ENCODE data around the gene CACNG1.

The CACNG1 gene

GRCh38 chr17:67051155-67051538, 6.8 kb downstream of the CACNG1 start:
- H3K4me3 ChIP-seq (ENCODE audit: low read depth, low read length), result no peak overlapping the region
- DNase-seq (ENCODE audit: low read depth), result no peak
- TF ChIP-seq MAX (IDR thresholded peaks at IDR 0.05; ENCODE audit: low read depth, low read length), result no peak
- no peak for TF ChIP-seq MYC (IDR thresholded peaks at IDR 0.05; ENCODE audit: low read depth, low read length)
- TF ChIP-seq POLR2A (IDR thresholded peaks at IDR 0.05; ENCODE audit: extremely low read depth, insufficient read length), result no peak
- TF ChIP-seq CTCF (IDR thresholded peaks at IDR 0.05; ENCODE audit: low read depth, low read length), result no peak

DNA sequence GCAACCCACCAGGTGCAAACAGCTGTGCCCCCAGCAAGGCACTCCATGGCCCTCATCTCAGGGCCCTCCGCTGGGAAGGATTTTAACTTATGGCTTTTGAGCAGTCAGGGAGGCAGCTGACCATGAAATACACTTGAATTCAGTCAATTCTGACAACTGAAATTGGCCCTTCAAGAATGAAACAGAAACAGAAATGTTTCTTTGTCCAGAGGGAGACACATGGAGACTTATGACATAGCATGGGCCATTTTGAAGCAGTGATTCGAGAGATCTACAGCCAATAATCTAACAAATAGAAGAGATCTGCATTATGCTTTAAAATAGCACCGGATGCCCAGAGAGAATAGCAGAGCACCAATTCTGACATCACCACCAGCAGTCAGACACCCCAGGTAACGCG, 7.5 kb downstream of the CACNG1 start:
- TF ChIP-seq POLR2A (IDR thresholded peaks at IDR 0.05; ENCODE audit: extremely low read depth, insufficient read length) (no peak), MAX (IDR thresholded peaks at IDR 0.05; ENCODE audit: low read depth, low read length) (no peak), MYC (IDR thresholded peaks at IDR 0.05; ENCODE audit: low read depth, low read length) (no peak), CTCF (IDR thresholded peaks at IDR 0.05; ENCODE audit: low read depth, low read length) (no peak)
- no peak overlapping the region for H3K4me3 ChIP-seq (ENCODE audit: low read depth, low read length)
- no peak for DNase-seq (ENCODE audit: low read depth)

DNA sequence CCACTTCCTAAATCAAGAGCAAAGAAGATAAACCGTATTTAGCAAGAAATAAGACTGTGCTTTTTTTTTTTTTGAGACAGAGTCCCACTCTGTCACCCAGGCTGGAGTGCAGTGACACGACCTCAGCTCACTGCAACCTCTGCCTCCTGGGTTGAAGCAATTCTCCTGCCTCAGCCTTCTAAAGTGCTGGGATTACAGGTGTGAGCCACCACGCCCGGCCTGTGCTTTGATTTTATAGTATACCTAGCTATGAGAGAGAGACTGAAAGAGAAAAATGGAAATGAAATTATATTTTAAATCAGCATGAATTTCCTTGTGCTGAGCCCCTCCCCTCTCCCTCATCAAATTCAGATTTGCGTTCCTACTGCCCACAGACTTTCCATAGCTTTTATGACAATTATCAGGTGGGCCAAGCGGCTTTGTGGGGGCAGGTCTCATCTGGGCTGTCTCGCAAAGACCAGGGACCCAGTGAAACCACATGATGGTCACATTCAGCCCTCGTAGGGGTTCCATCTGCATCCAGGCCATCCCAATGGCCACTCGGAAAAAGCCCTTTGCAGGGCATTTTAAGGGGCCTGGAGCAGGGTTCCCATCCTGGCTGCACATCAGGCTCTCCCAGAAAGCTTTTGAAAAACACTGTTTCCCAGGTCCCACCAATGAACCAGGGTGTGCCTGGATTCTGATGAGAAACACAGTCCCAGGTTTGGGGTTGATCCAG, 8.5 kb downstream of the CACNG1 start:
- no peak overlapping the region for H3K4me3 ChIP-seq (ENCODE audit: low read depth, low read length)
- no peak for DNase-seq (ENCODE audit: low read depth)
- no peak for TF ChIP-seq MAX (IDR thresholded peaks at IDR 0.05; ENCODE audit: low read depth, low read length)
- TF ChIP-seq POLR2A (IDR thresholded peaks at IDR 0.05; ENCODE audit: extremely low read depth, insufficient read length), result no peak
- no peak for TF ChIP-seq MYC (IDR thresholded peaks at IDR 0.05; ENCODE audit: low read depth, low read length)
- TF ChIP-seq CTCF (IDR thresholded peaks at IDR 0.05; ENCODE audit: low read depth, low read length), result no peak

DNA sequence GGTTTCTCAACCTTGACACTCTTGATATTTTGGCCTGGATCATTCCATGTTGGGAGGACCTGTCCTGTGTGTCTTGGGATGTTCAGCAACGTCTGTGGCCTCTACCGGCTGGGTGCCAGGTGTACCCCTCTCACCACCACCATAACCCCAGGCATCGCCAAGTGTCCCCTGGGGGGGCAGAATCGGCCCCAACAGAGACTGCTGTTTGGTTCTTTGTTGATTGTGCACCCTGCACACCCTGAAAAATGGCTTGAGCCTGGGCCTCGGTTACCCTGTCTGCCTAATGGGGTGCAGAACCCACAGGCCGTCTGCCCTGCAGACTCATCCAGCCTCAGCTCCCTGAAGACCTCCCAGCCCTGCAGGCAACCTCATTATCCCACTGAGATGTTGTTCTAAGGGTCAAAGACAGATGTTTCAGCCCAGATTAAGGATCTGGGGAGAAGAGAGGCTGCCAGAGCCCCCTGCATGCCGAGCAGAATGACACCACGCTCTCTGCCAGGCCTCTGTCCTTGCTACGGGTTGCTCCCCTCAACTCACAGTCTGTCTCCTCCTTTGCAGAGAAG, 9.2 kb downstream of the CACNG1 start:
- no peak for DNase-seq (ENCODE audit: low read depth)
- TF ChIP-seq CTCF (IDR thresholded peaks at IDR 0.05; ENCODE audit: low read depth, low read length), result no peak
- TF ChIP-seq MAX (IDR thresholded peaks at IDR 0.05; ENCODE audit: low read depth, low read length), result no peak
- TF ChIP-seq POLR2A (IDR thresholded peaks at IDR 0.05; ENCODE audit: extremely low read depth, insufficient read length), result no peak
- no peak for TF ChIP-seq MYC (IDR thresholded peaks at IDR 0.05; ENCODE audit: low read depth, low read length)
- no peak overlapping the region for H3K4me3 ChIP-seq (ENCODE audit: low read depth, low read length)

DNA sequence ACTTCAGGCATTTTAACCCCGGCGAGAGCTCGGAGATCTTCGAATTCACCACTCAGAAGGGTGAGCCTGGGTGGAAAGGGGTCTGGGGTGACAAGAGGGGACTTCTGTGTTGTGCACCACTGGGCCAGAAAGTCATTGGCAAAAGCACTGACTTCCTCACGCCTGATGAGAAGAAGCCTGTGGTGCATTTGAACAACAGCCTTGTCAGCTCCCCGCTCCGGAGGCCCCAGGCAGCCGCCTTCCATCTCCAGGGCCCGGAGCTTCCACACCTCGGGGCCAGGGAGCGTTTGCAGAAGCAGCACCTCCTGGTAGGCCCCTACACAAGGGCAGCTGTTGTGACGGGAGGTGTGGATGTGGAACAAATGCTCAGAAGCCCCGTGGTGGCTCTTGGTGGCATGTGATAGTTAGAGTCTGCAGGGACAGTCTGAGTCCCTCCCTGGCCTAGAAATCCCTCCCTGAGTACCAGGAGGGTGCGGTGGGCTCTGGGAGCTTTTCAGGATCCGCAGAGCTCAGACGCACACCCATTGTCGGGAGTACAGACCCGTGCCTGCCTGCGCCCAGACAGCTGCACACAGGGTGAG, 9.7 kb downstream of the CACNG1 start:
- TF ChIP-seq POLR2A (IDR thresholded peaks at IDR 0.05; ENCODE audit: extremely low read depth, insufficient read length), result no peak
- TF ChIP-seq MAX (IDR thresholded peaks at IDR 0.05; ENCODE audit: low read depth, low read length), result no peak
- TF ChIP-seq MYC (IDR thresholded peaks at IDR 0.05; ENCODE audit: low read depth, low read length), result no peak
- no peak for TF ChIP-seq CTCF (IDR thresholded peaks at IDR 0.05; ENCODE audit: low read depth, low read length)
- H3K4me3 ChIP-seq (ENCODE audit: low read depth, low read length), result no peak overlapping the region
- no peak for DNase-seq (ENCODE audit: low read depth)
